GM19043 (cell line): Measurements from ENCODE around the gene KPTN.

Experiments
- ATAC-seq: cut with Tn5 transposase; IDR thresholded peaks from one replicate; pipeline ENCODE4 v1.9.1; 2021; ENCODE audit warnings: low read depth; ENCODE audit not compliant: unreplicated experiment

Gene KPTN

GRCh38 chr19:47509170-47509847, 25.3 kb upstream of the KPTN start:
- ATAC-seq = no peak

GRCh38 chr19:47508721-47509120, 24.7 kb upstream of the KPTN start:
- ATAC-seq = no peak

- no peak for ATAC-seq
Measured at GRCh38 chr19:47507924-47508553, 24.0 kb upstream of the KPTN start.

- no peak for ATAC-seq
Measured at GRCh38 chr19:47507012-47507411, 23.0 kb upstream of the KPTN start.

GRCh38 chr19:47506459-47506858, 22.4 kb upstream of the KPTN start:
- no peak for ATAC-seq

GRCh38 chr19:47505506-47505905, 21.5 kb upstream of the KPTN start:
- no peak for ATAC-seq

GRCh38 chr19:47503826-47504150, 19.8 kb upstream of the KPTN start:
- no peak for ATAC-seq

- no peak for ATAC-seq
Measured at GRCh38 chr19:47503130-47503825, 19.3 kb upstream of the KPTN start.

GRCh38 chr19:47499863-47500830, 16.1 kb upstream of the KPTN start:
- ATAC-seq = no peak

- no peak for ATAC-seq
Measured at GRCh38 chr19:47499371-47499770, 15.4 kb upstream of the KPTN start.

- no peak for ATAC-seq
Measured at GRCh38 chr19:47498561-47498960, 14.5 kb upstream of the KPTN start.

GRCh38 chr19:47497821-47498520, 14.0 kb upstream of the KPTN start:
- no peak for ATAC-seq

GRCh38 chr19:47497050-47497766, 13.2 kb upstream of the KPTN start:
- ATAC-seq = no peak

GRCh38 chr19:47495478-47496372, 11.7 kb upstream of the KPTN start:
- ATAC-seq = no peak

- ATAC-seq = no peak
Measured at GRCh38 chr19:47494729-47495128, 10.7 kb upstream of the KPTN start.

- no peak for ATAC-seq
Measured at GRCh38 chr19:47494211-47494547, 10.2 kb upstream of the KPTN start.

- ATAC-seq = no peak
Measured at GRCh38 chr19:47493378-47494210, 9.6 kb upstream of the KPTN start.
